HCT116 (cell line): ENCODE data around the gene SLC35F3. TPM values are rescaled to one million over a fixed set of nuclear protein-coding genes. Genes with fewer than 3 reads are reported as not detected.

Source experiments
- ATAC-seq: fragments of 200-7000 bp; cut with Tn5 transposase; 2 replicates; pipeline ENCODE4 v1.9.1; 2020; ENCODE audit warnings: mild to moderate bottlenecking, moderate library complexity
- BruUV-seq: library from RNA; stranded (reverse); fragments of 400-500 nt; replicated peaks from 2 replicates; lab custom pipeline; 2021; lab: Mats Ljungman, UMichigan
- CTCF ChIA-PET: fragments of 300-600 bp; sonication (Branson Sonifier 250); formaldehyde crosslinking; loops from one replicate; lab custom pipeline; 2021; ENCODE audit warnings: antibody characterized with exemption; lab: Charles Lee
- POLR2A ChIA-PET: fragments of 300-600, 350-600 bp; sonication (Branson Sonifier 250); formaldehyde crosslinking; loops from one replicate; lab custom pipeline; 2021; ENCODE audit warnings: antibody characterized with exemption; lab: Charles Lee
- RAD21 ChIA-PET, 2 experiments: fragments of 300-600 bp; sonication (Branson Sonifier 250); formaldehyde crosslinking; loops; one replicate each; lab custom pipeline; 2023; ENCODE audit warnings: low total read pairs in 2 of 2; ENCODE audit not compliant: uncharacterized antibody in 2 of 2, unreplicated experiment in 2 of 2, low non-redundant PET in 1 of 2; lab: Charles Lee
- DNase-seq: peaks from one replicate; pipeline ENCODE4 v3.0.0-alpha.2; 2010; ENCODE audit warnings: low read depth, low spot score
- H2AFZ ChIP-seq: fragments of 200-600 bp; shearing (Covaris generic), sonication (generic); 2 replicates; pipeline ENCODE4 v1.6.1; 2017; ENCODE audit warnings: low read depth, mixed run types, mixed read lengths, antibody characterized with exemption, low read length; ENCODE audit not compliant: poor library complexity, severe bottlenecking
- H3K27ac ChIP-seq: 2 replicates; pipeline ENCODE4 v1.5.1; 2012; ENCODE audit warnings: low read depth, low read length
- H3K27me3 ChIP-seq: fragments of 200-600 bp; sonication (generic); 2 replicates; pipeline ENCODE4 v1.6.1; 2016; ENCODE audit warnings: mixed run types, low read length, mixed read lengths; ENCODE audit not compliant: insufficient read depth
- H3K36me3 ChIP-seq, 2 experiments: fragments of 200-500 bp in 1 of 2; fragments of 200-600 bp in 1 of 2; sonication (Bioruptor generic) in 1 of 2; sonication (generic) in 1 of 2; 2 replicates each; pipeline versions ENCODE4 v1.5.1 to v1.6.1; 2014 to 2016; ENCODE audit warnings: low read length in 2 of 2, inconsistent platforms in 1 of 2, mixed read lengths in 1 of 2, mixed run types in 1 of 2; ENCODE audit not compliant: insufficient read depth in 2 of 2, control insufficient read depth in 1 of 2
- H3K4me1 ChIP-seq, 2 experiments: fragments of 200-600 bp in 1 of 2; sonication (generic) in 1 of 2; 2 replicates each; pipeline versions ENCODE4 v1.5.1 to v1.6.1; 2012 to 2017; ENCODE audit warnings: low read length in 2 of 2, inconsistent platforms in 1 of 2, mild to moderate bottlenecking in 1 of 2, mixed read lengths in 1 of 2, mixed run types in 1 of 2, moderate library complexity in 1 of 2; ENCODE audit not compliant: insufficient read depth in 2 of 2, control insufficient read depth in 1 of 2
- H3K4me2 ChIP-seq: fragments of 200-600 bp; sonication (generic); 2 replicates; pipeline ENCODE4 v1.6.1; 2017; ENCODE audit warnings: mixed run types, low read length, mixed read lengths
- H3K4me3 ChIP-seq, 2 experiments: fragments of 200-600 bp in 1 of 2; sonication (generic) in 1 of 2; replicated peaks in 1 of 2; 2 replicates each; pipeline ENCODE4 v1.5.1; 2011 to 2016; ENCODE audit warnings: low read length in 2 of 2, control low read depth in 1 of 2, low read depth in 1 of 2, mild to moderate bottlenecking in 1 of 2, mixed read lengths in 1 of 2, mixed run types in 1 of 2
- H3K79me2 ChIP-seq: fragments of 200-600 bp; sonication (generic); 2 replicates; pipeline ENCODE4 v1.6.1; 2017; ENCODE audit warnings: mild to moderate bottlenecking, mixed run types, low read length, moderate library complexity, mixed read lengths; ENCODE audit not compliant: insufficient read depth
- H3K9ac ChIP-seq: fragments of 200-600 bp; sonication (generic); 2 replicates; pipeline ENCODE4 v1.6.1; 2016; ENCODE audit warnings: low read length, mixed read lengths
- H3K9me2 ChIP-seq: fragments of 200-600 bp; sonication (generic), shearing (Covaris generic); 2 replicates; pipeline ENCODE4 v1.6.1; 2017; ENCODE audit warnings: mixed run types, mild to moderate bottlenecking, moderate library complexity; ENCODE audit not compliant: insufficient read depth
- H3K9me3 ChIP-seq, 2 experiments: fragments of 200-500 bp in 1 of 2; fragments of 200-600 bp in 1 of 2; sonication (Bioruptor generic) in 1 of 2; sonication (generic) in 1 of 2; 2 replicates each; pipeline ENCODE4 v1.6.1; 2014 to 2017; ENCODE audit warnings: low read length in 2 of 2, mixed read lengths in 2 of 2, inconsistent platforms in 1 of 2, low read depth in 1 of 2, mild to moderate bottlenecking in 1 of 2, mixed run types in 1 of 2, moderate library complexity in 1 of 2; ENCODE audit not compliant: control insufficient read depth in 1 of 2, insufficient read depth in 1 of 2
- H4K20me1 ChIP-seq: fragments of 200-600 bp; sonication (generic), shearing (Covaris generic); 2 replicates; pipeline ENCODE4 v1.6.1; 2017; ENCODE audit warnings: mixed run types, mild to moderate bottlenecking, moderate library complexity; ENCODE audit not compliant: insufficient read depth
- CBX3 ChIP-seq: IDR thresholded peaks from 2 replicates; pipeline ENCODE4 v1.6.1; 2012; ENCODE audit warnings: low read depth
- CEBPB ChIP-seq: IDR thresholded peaks from 2 replicates; pipeline ENCODE4 v1.6.1; 2012; ENCODE audit warnings: low read depth
- EGR1 ChIP-seq: IDR thresholded peaks from 2 replicates; pipeline ENCODE4 v1.6.1; 2012; ENCODE audit warnings: low read depth
- ELF1 ChIP-seq: IDR thresholded peaks from 2 replicates; pipeline ENCODE4 v1.6.1; 2012; ENCODE audit warnings: low read depth, borderline replicate concordance
- EZH2 ChIP-seq: fragments of 200-600 bp; sonication (generic); IDR thresholded peaks from 2 replicates; pipeline ENCODE4 v1.6.1; 2017; ENCODE audit warnings: antibody characterized with exemption, mixed run types
- EZH2phosphoT487 ChIP-seq: fragments of 200-600 bp; IDR thresholded peaks from 2 replicates; pipeline ENCODE4 v1.6.1; 2018; ENCODE audit warnings: antibody characterized with exemption, borderline replicate concordance
- FOSL1 ChIP-seq: IDR thresholded peaks from 2 replicates; pipeline ENCODE4 v1.6.1; 2012; ENCODE audit warnings: low read depth
- JUND ChIP-seq: IDR thresholded peaks from 2 replicates; pipeline ENCODE4 v1.6.1; 2012
- POLR2AphosphoS5 ChIP-seq: IDR thresholded peaks from 2 replicates; pipeline ENCODE4 v1.6.1; 2011; ENCODE audit warnings: mild to moderate bottlenecking, low read depth, low read length, moderate library complexity
- ZFX ChIP-seq: fragments of 450-650 bp; IDR thresholded peaks from 2 replicates; pipeline ENCODE4 v1.6.1; 2017
- intact Hi-C: fragments of 100-400 bp; cut with micrococcal nuclease; formaldehyde crosslinking; loops from 2 replicates; pipeline ENCODE4 v1.10.0; 2022
- total RNA-seq: library from RNA; stranded (reverse); gene quantifications from one replicate; pipeline ENCODE4 v1.2.1, GENCODE V29; 2021; ENCODE audit not compliant: unreplicated experiment
- TF ChIP-seq, protein P1 (sequence below): IDR thresholded peaks from 2 replicates; pipeline ENCODE4 v1.6.1; 2012
- TF ChIP-seq, protein P2 (sequence below), 3 experiments: fragments of 200-600 bp in 1 of 3; sonication (generic) in 1 of 3; IDR thresholded peaks in 2 of 3; conservative IDR thresholded peaks in 1 of 3; 2 replicates each; pipeline ENCODE4 v1.5.1; 2012 to 2017; ENCODE audit warnings: low read depth in 2 of 3, low read length in 2 of 3, antibody characterized with exemption in 1 of 3, borderline replicate concordance in 1 of 3, control low read depth in 1 of 3, mild to moderate bottlenecking in 1 of 3, mixed read lengths in 1 of 3, mixed run types in 1 of 3, moderate library complexity in 1 of 3; ENCODE audit not compliant: insufficient read depth in 1 of 3
- TF ChIP-seq, protein P3 (sequence below): IDR thresholded peaks from 2 replicates; pipeline ENCODE4 v1.6.1; 2012; ENCODE audit warnings: low read depth
- TF ChIP-seq, protein P4 (sequence below): IDR thresholded peaks from 2 replicates; pipeline ENCODE4 v1.6.1; 2012
- TF ChIP-seq, protein P5 (sequence below): IDR thresholded peaks from 2 replicates; pipeline ENCODE4 v1.6.1; 2011; ENCODE audit warnings: mild to moderate bottlenecking, low read length, moderate library complexity; ENCODE audit not compliant: insufficient replicate concordance; ENCODE audit errors: extremely low read depth

Gene SLC35F3
- total RNA-seq, 1 experiment from 2014 or later: 6.4 TPM

DNA sequence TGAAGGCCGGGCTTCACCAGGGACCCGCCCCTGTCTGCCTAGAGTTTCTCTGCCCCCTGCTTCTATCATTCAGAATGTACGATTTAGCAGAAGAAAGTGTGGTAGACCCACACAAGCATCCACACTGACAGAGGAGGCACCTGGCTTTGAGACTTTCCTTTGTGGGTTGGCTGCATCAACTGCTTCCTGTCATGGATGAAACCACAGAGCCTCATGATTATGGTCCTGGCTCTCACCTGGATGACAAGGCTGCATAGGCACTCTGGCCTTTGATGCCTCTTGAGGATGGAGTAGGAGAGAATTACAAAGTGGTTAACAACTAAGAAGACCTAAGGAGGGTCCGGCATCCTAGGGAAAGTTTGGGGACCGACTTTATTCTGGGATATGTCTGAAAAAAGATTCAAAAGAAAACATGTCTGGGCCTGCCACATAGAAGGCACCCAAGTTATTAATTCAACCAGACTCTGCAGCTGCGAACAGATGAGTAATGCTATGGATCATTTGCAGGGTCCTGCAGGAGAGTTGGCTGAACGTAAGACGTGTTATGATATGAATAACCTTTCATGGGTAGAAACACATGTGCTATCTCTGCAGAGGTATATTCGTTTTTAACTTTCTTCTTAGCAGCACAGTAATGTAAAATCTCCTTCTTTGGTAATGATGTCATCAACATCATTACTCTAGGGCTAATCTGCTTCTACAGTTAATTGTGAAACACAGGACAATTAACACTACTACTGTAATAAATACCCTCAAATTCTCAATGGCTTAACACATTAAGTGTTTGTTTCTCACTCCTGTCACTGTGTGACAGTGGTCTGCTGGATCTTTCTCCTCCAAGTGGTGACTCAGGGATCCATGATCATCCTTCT, 136.2 kb downstream of the SLC35F3 start:
- ChIA-PET RAD21 (no interaction called here), CTCF (no interaction called here), POLR2A (no interaction called here)
- Histone ChIP-seq H3K4me2 (no peak overlapping the region), H4K20me1 (no peaks in the 10 kb centered on the region), H3K9ac (no peak overlapping the region), H3K27ac (no peak overlapping the region), H3K4me3 (no peak overlapping the region), H3K4me1 (no peaks in the 10 kb centered on the region), H3K36me3 (0 out of 4 replicates have a peak, but pooled peaks cover 0 to 6% of the 10 kb centered on the region in 2 experiments), H3K79me2 (peaks cover 4% of the 10 kb centered on the region; the same call in 1 of the 2 replicates), H2AFZ (no peak overlapping the region), H3K9me3 (no peaks in the 10 kb centered on the region), H3K27me3 (no peaks in the 10 kb centered on the region), H3K9me2 (no peaks in the 10 kb centered on the region)
- TF ChIP-seq, protein P1, sequence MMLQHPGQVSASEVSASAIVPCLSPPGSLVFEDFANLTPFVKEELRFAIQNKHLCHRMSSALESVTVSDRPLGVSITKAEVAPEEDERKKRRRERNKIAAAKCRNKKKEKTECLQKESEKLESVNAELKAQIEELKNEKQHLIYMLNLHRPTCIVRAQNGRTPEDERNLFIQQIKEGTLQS: no peak
- TF ChIP-seq CEBPB (no peak), ZFX (no peak), CBX3 (no peak), EZH2phosphoT487 (no peak), POLR2AphosphoS5 (no peak), ELF1 (no peak), EZH2 (no peak), EGR1 (no peak), FOSL1 (no peak), JUND (no peak)
- TF ChIP-seq, protein P2, sequence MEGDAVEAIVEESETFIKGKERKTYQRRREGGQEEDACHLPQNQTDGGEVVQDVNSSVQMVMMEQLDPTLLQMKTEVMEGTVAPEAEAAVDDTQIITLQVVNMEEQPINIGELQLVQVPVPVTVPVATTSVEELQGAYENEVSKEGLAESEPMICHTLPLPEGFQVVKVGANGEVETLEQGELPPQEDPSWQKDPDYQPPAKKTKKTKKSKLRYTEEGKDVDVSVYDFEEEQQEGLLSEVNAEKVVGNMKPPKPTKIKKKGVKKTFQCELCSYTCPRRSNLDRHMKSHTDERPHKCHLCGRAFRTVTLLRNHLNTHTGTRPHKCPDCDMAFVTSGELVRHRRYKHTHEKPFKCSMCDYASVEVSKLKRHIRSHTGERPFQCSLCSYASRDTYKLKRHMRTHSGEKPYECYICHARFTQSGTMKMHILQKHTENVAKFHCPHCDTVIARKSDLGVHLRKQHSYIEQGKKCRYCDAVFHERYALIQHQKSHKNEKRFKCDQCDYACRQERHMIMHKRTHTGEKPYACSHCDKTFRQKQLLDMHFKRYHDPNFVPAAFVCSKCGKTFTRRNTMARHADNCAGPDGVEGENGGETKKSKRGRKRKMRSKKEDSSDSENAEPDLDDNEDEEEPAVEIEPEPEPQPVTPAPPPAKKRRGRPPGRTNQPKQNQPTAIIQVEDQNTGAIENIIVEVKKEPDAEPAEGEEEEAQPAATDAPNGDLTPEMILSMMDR (IDR thresholded peaks at IDR 0.05 in 2 of 3, conservative IDR thresholded peaks at IDR 0.05 in 1 of 3; ENCODE audit: borderline replicate concordance in 1 of 3, insufficient read depth in 1 of 3, low read depth in 2 of 3, low read length in 2 of 3): no peak
- TF ChIP-seq, protein P3, sequence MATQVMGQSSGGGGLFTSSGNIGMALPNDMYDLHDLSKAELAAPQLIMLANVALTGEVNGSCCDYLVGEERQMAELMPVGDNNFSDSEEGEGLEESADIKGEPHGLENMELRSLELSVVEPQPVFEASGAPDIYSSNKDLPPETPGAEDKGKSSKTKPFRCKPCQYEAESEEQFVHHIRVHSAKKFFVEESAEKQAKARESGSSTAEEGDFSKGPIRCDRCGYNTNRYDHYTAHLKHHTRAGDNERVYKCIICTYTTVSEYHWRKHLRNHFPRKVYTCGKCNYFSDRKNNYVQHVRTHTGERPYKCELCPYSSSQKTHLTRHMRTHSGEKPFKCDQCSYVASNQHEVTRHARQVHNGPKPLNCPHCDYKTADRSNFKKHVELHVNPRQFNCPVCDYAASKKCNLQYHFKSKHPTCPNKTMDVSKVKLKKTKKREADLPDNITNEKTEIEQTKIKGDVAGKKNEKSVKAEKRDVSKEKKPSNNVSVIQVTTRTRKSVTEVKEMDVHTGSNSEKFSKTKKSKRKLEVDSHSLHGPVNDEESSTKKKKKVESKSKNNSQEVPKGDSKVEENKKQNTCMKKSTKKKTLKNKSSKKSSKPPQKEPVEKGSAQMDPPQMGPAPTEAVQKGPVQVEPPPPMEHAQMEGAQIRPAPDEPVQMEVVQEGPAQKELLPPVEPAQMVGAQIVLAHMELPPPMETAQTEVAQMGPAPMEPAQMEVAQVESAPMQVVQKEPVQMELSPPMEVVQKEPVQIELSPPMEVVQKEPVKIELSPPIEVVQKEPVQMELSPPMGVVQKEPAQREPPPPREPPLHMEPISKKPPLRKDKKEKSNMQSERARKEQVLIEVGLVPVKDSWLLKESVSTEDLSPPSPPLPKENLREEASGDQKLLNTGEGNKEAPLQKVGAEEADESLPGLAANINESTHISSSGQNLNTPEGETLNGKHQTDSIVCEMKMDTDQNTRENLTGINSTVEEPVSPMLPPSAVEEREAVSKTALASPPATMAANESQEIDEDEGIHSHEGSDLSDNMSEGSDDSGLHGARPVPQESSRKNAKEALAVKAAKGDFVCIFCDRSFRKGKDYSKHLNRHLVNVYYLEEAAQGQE: no peak
- TF ChIP-seq, protein P4, sequence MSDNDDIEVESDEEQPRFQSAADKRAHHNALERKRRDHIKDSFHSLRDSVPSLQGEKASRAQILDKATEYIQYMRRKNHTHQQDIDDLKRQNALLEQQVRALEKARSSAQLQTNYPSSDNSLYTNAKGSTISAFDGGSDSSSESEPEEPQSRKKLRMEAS: no peak
- TF ChIP-seq, protein P5, sequence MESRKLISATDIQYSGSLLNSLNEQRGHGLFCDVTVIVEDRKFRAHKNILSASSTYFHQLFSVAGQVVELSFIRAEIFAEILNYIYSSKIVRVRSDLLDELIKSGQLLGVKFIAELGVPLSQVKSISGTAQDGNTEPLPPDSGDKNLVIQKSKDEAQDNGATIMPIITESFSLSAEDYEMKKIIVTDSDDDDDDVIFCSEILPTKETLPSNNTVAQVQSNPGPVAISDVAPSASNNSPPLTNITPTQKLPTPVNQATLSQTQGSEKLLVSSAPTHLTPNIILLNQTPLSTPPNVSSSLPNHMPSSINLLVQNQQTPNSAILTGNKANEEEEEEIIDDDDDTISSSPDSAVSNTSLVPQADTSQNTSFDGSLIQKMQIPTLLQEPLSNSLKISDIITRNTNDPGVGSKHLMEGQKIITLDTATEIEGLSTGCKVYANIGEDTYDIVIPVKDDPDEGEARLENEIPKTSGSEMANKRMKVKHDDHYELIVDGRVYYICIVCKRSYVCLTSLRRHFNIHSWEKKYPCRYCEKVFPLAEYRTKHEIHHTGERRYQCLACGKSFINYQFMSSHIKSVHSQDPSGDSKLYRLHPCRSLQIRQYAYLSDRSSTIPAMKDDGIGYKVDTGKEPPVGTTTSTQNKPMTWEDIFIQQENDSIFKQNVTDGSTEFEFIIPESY: no peak
- BruUV-seq: no TSS peak
- intact Hi-C loops: no loop called here
- DNase-seq: no peak
- no peak for ATAC-seq
